Common myeloid progenitor, CD34-positive (primary cell): ENCODE data around the gene SLIT3.

Experiments
- CTCF ChIA-PET: fragments of 350-600 bp; sonication (Branson Sonifier 250); formaldehyde crosslinking; loops from one replicate; lab custom pipeline; 2021; ENCODE audit warnings: antibody characterized with exemption; lab: Charles Lee
- POLR2A ChIA-PET: fragments of 350-600 bp; sonication (Branson Sonifier 250); formaldehyde crosslinking; loops from one replicate; lab custom pipeline; 2021; ENCODE audit warnings: antibody characterized with exemption; lab: Charles Lee
- DNase-seq, 3 donors: peaks; one replicate each; pipeline versions ENCODE4 v3.0.0 to v3.0.0-alpha.2; 2013
- H3K27ac ChIP-seq, 2 experiments: 1 replicate in 1 of 2; 2 replicates in 1 of 2; pipeline ENCODE4 v1.7.0; 2013; ENCODE audit warnings: inconsistent platforms in 2 of 2, low read length in 2 of 2, mild to moderate bottlenecking in 2 of 2, low read depth in 1 of 2, moderate library complexity in 1 of 2; ENCODE audit not compliant: severe bottlenecking in 2 of 2, insufficient read depth in 1 of 2, poor library complexity in 1 of 2
- H3K27me3 ChIP-seq, 5 experiments: replicated peaks in 2 of 5; 1 replicate in 3 of 5; 2 replicates in 2 of 5; pipeline versions ENCODE4 v1.6.1 to v1.7.0; 2013; ENCODE audit warnings: low read length in 4 of 5, mild to moderate bottlenecking in 2 of 5, moderate library complexity in 2 of 5, inconsistent platforms in 1 of 5; ENCODE audit not compliant: insufficient read depth in 5 of 5, control insufficient read depth in 4 of 5
- H3K36me3 ChIP-seq, 4 experiments: 1 replicate in 2 of 4; 2 replicates in 2 of 4; pipeline versions ENCODE4 v1.6.1 to v1.7.0; 2013; ENCODE audit warnings: low read length in 3 of 4, control low read depth in 1 of 4, mild to moderate bottlenecking in 1 of 4; ENCODE audit not compliant: control insufficient read depth in 4 of 4, insufficient read depth in 4 of 4
- H3K4me1 ChIP-seq, 4 experiments: 1 replicate in 3 of 4; 2 replicates in 1 of 4; pipeline versions ENCODE4 v1.6.1 to v1.7.1; 2013; ENCODE audit warnings: low read length in 3 of 4, mild to moderate bottlenecking in 3 of 4, control low read depth in 1 of 4, inconsistent platforms in 1 of 4, moderate library complexity in 1 of 4; ENCODE audit not compliant: control insufficient read depth in 4 of 4, insufficient read depth in 4 of 4; ENCODE audit errors: control extremely low read depth in 1 of 4
- H3K4me3 ChIP-seq, 7 experiments: 1 replicate in 4 of 7; 2 replicates in 3 of 7; pipeline versions ENCODE4 v1.5.1 to v1.7.0; 2013; ENCODE audit warnings: mild to moderate bottlenecking in 7 of 7, low read length in 6 of 7, moderate library complexity in 6 of 7, inconsistent platforms in 2 of 7, low read depth in 2 of 7, control low read depth in 1 of 7; ENCODE audit not compliant: insufficient read depth in 4 of 7, control insufficient read depth in 1 of 7; ENCODE audit errors: extremely low read depth in 1 of 7
- H3K9me3 ChIP-seq, 5 experiments: 1 replicate in 4 of 5; 2 replicates in 1 of 5; pipeline versions ENCODE4 v1.6.1 to v1.7.1; 2013; ENCODE audit warnings: low read length in 4 of 5, mild to moderate bottlenecking in 2 of 5, inconsistent platforms in 1 of 5, low read depth in 1 of 5, moderate library complexity in 1 of 5; ENCODE audit not compliant: control insufficient read depth in 4 of 5, insufficient read depth in 2 of 5; ENCODE audit errors: control extremely low read depth in 1 of 5
- WGBS: methylation state at CpG from one replicate; pipeline ENCODE4 v1.1.5; 2013; ENCODE audit not compliant: insufficient coverage; 5-methylcytosine and 5-hydroxymethylcytosine counted together

SLIT3 gene

GRCh38 chr5:169161022-169161680 lies 139.8 kb downstream of the SLIT3 start:
- CTCF ChIA-PET = interaction anchor here (0.6 kb wide), 1 partner anchor 819 kb away, joined by 3 read pairs; no protein-coding TSS in a partner anchor
- H3K4me3 ChIP-seq = no peak overlapping the region

GRCh38 chr5:169160405-169160901 lies 140.5 kb downstream of the SLIT3 start:
- Histone ChIP-seq H3K36me3 (no peaks in the 10 kb centered on the region), H3K27me3 (no peaks in the 10 kb centered on the region), H3K4me3 (no peak overlapping the region), H3K9me3 (peaks cover 0 to 9% (median 3%) of the 10 kb centered on the region in 5 experiments), H3K4me1 (no peaks in the 10 kb centered on the region), H3K27ac (no peak overlapping the region)
- no peak for DNase-seq
- WGBS = 87% methylated on average over 5 of the region's 6 CpGs
- POLR2A ChIA-PET = no interaction called here
- CTCF ChIA-PET = no interaction called here

More at GRCh38 chr5:169161022-169161680, 139.8 kb downstream of the SLIT3 start:
- Histone ChIP-seq H3K4me1 (no peaks in the 10 kb centered on the region), H3K36me3 (no peaks in the 10 kb centered on the region), H3K27me3 (no peaks in the 10 kb centered on the region), H3K9me3 (peaks cover 0 to 9% (median 3%) of the 10 kb centered on the region in 5 experiments), H3K27ac (no peak overlapping the region)
- POLR2A ChIA-PET = no interaction called here
- 80% methylated on average over 12 of the region's 13 CpGs for WGBS
- DNase-seq = no peak

- WGBS = no CpG with 5 or more reads among the region's 4 CpGs
- POLR2A ChIA-PET = no interaction called here
- CTCF ChIA-PET = no interaction called here
These were observed 142.2 kb downstream of the SLIT3 start for GRCh38 chr5:169158764-169159163.

GRCh38 chr5:169157064-169157463 lies 143.9 kb downstream of the SLIT3 start:
- CTCF ChIA-PET = no interaction called here
- POLR2A ChIA-PET = no interaction called here

More at GRCh38 chr5:169158764-169159163, 142.2 kb downstream of the SLIT3 start:
- no peak for DNase-seq
- H3K9me3 ChIP-seq = peaks cover 0 to 9% (median 3%) of the 10 kb centered on the region in 5 experiments
- H3K27me3 ChIP-seq = no peaks in the 10 kb centered on the region
- no peaks in the 10 kb centered on the region for H3K4me1 ChIP-seq
- H3K36me3 ChIP-seq = no peaks in the 10 kb centered on the region
- no peak overlapping the region for H3K27ac ChIP-seq
- no peak overlapping the region for H3K4me3 ChIP-seq

GRCh38 chr5:169154679-169155078 lies 146.3 kb downstream of the SLIT3 start:
- no peak overlapping the region for H3K4me3 ChIP-seq
- ChIA-PET CTCF (interaction anchor here (0.8 kb wide), 1 partner anchor 210 kb away, joined by 3 read pairs; no protein-coding TSS in a partner anchor), POLR2A (no interaction called here)
- no peaks in the 10 kb centered on the region for H3K36me3 ChIP-seq
- peaks cover 0 to 2% (median 0%) of the 10 kb centered on the region in 5 experiments for H3K27me3 ChIP-seq
- H3K27ac ChIP-seq = no peak overlapping the region
- no peak for DNase-seq
- 100% methylated on average over 1 of the region's 2 CpGs for WGBS
- no peaks in the 10 kb centered on the region for H3K4me1 ChIP-seq
- H3K9me3 ChIP-seq = peaks cover 0 to 9% (median under 1%) of the 10 kb centered on the region in 5 experiments

More at GRCh38 chr5:169157064-169157463, 143.9 kb downstream of the SLIT3 start:
- Histone ChIP-seq H3K4me1 (no peaks in the 10 kb centered on the region), H3K9me3 (peaks cover 0 to 9% (median 3%) of the 10 kb centered on the region in 5 experiments), H3K27me3 (no peaks in the 10 kb centered on the region), H3K27ac (no peak overlapping the region), H3K4me3 (no peak overlapping the region), H3K36me3 (no peaks in the 10 kb centered on the region)
- no peak for DNase-seq
- no CpG with 5 or more reads among the region's 1 CpG for WGBS

GRCh38 chr5:169153405-169153804 lies 147.5 kb downstream of the SLIT3 start:
- no peaks in the 10 kb centered on the region for H3K4me1 ChIP-seq
- ChIA-PET POLR2A (interaction anchor here (0.6 kb wide), 2 partner anchors 733 to 1028 kb away, joined by 3 to 5 read pairs; no protein-coding TSS in a partner anchor), CTCF (no interaction called here)
- no peak for DNase-seq
- H3K27ac ChIP-seq = no peak overlapping the region
- H3K27me3 ChIP-seq = peaks cover 0 to 2% (median 0%) of the 10 kb centered on the region in 5 experiments
- WGBS = 100% methylated on average over 2 of the region's 2 CpGs
- H3K9me3 ChIP-seq = peaks cover 0 to 4% (median 0%) of the 10 kb centered on the region in 5 experiments
- no peaks in the 10 kb centered on the region for H3K36me3 ChIP-seq
- no peak overlapping the region for H3K4me3 ChIP-seq

- ChIA-PET POLR2A (no interaction called here), CTCF (no interaction called here)
- WGBS = 91% methylated on average over 4 of the region's 7 CpGs
These were observed 148.0 kb downstream of the SLIT3 start for GRCh38 chr5:169152946-169153345.

More at GRCh38 chr5:169152946-169153345, 148.0 kb downstream of the SLIT3 start:
- no peak overlapping the region for H3K4me3 ChIP-seq
- DNase-seq = no peak
- no peaks in the 10 kb centered on the region for H3K36me3 ChIP-seq
- H3K27ac ChIP-seq = no peak overlapping the region
- peaks cover 0 to 4% (median 0%) of the 10 kb centered on the region in 5 experiments for H3K9me3 ChIP-seq
- peaks cover 0 to 2% (median 0%) of the 10 kb centered on the region in 5 experiments for H3K27me3 ChIP-seq
- H3K4me1 ChIP-seq = no peaks in the 10 kb centered on the region
